ENCODE results near the gene USP5.
"Not testable (repeated sequence)": the region's sequence is repeated elsewhere in the genome, so short reads cannot be mapped to it uniquely, and the experiment has no call there.

- TF ChIP-seq EZH2 (IDR thresholded peaks at IDR 0.05; ENCODE audit: insufficient read depth, poor library complexity, severe bottlenecking); EZH2phosphoT487 (IDR thresholded peaks at IDR 0.05; ENCODE audit: insufficient read depth, low read depth): not testable (repeated sequence)
Observed at GRCh38 chr12:6874015-6874368, 22.0 kb downstream of the USP5 start.

Measured in GM23248 (cell line).